Testis (tissue), 3 donors: ENCODE results near the gene ZMAT5. TPM values are rescaled to one million over a fixed set of nuclear protein-coding genes. Genes with fewer than 3 reads are reported as not detected.

Experiments
- DNase-seq: peaks from one replicate; pipeline ENCODE4 v3.0.0-alpha.2; 2019
- H3K27ac ChIP-seq, 2 donors: fragments of 200-600 bp; sonication (generic); one replicate each; pipeline ENCODE4 v1.5.1; 2019
- H3K27me3 ChIP-seq: fragments of 200-600 bp; sonication (generic); one replicate; pipeline ENCODE4 v1.5.1; 2019
- H3K36me3 ChIP-seq: fragments of 200-600 bp; sonication (generic); one replicate; pipeline ENCODE4 v1.5.1; 2017; ENCODE audit warnings: low read depth; ENCODE audit errors: missing control alignments
- H3K4me1 ChIP-seq: fragments of 200-600 bp; sonication (generic); one replicate; pipeline ENCODE4 v1.5.1; 2019
- H3K4me3 ChIP-seq, 2 donors: fragments of 200-600 bp; sonication (generic); one replicate each; pipeline ENCODE4 v1.5.1; 2017 to 2019
- H3K9me3 ChIP-seq: fragments of 200-600 bp; sonication (generic); one replicate; pipeline ENCODE4 v1.5.1; 2017
- POLR2A ChIP-seq: fragments of 450-650 bp; IDR thresholded peaks from one replicate; pipeline ENCODE4 v1.6.1; 2017; ENCODE audit warnings: antibody characterized with exemption, mild to moderate bottlenecking, moderate library complexity
- WGBS, 2 donors: methylation state at CpG; one replicate each; pipeline ENCODE4 v1.1.5; 2018; 5-methylcytosine and 5-hydroxymethylcytosine counted together
- intact Hi-C: fragments of 100-400 bp; cut with DNase I; formaldehyde crosslinking; loops from one replicate; pipeline ENCODE4 v1.15.1; 2023; ENCODE audit warnings: low total_unique reads
- polyA plus RNA-seq: library from polyadenylated mRNA; stranded (reverse); fragments of 350-450 nt; fragmentation: Illumina TruSeq; extraction: RNeasy Lipid Tissue Mini Kit (QIAGEN cat#74804); gene quantifications from one replicate; pipeline ENCODE4 v1.2.3, GENCODE V29; 2014; ENCODE audit warnings: low read depth, low replicate concordance; ENCODE audit not compliant: insufficient read depth
- total RNA-seq, 2 donors: library from RNA; depleted of rRNA; stranded (reverse); fragments of >200 nt; gene quantifications; one replicate each; pipeline ENCODE4 v1.2.3, GENCODE V29; 2016
- TF ChIP-seq, protein P1 (sequence below), 3 experiments: fragments of 450-650 bp in 2 of 3; fragments of 200-600 bp in 1 of 3; sonication (generic) in 1 of 3; IDR thresholded peaks; one replicate each; pipeline ENCODE4 v1.5.1; 2016 to 2019; ENCODE audit warnings: antibody characterized with exemption in 3 of 3, mild to moderate bottlenecking in 2 of 3, moderate library complexity in 1 of 3

Gene ZMAT5
- total and polyA plus RNA-seq, 3 donors from 2014 or later = 16.7 to 23.4 (median 19.6) TPM

DNA sequence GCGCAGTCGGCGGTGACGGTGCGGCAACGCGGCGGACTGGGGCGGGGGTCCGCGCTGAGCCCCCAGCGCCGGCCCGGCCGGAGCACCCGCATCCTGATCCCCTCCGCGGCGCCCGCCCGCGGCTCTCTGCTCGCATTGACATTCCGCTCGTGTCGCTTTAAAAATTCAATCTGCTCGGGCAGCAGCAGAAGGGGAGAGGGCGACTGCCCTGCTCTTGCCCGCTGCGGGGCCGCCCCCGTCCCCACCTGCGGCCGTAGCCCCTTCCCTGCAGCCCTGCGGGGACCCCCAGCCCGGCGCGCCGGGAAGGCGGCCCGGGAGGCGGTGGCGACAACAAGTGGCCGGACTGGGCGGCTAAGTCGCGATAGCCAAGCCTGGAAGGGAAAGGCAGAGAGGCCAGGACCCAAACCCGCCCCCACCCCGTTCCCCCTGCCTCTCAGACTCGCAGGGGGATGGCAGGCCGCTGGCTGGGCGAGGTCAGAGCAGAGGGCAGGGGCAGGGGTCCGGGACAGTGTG lies 45.9 kb downstream of the ZMAT5 start:
- TF ChIP-seq, protein P1, sequence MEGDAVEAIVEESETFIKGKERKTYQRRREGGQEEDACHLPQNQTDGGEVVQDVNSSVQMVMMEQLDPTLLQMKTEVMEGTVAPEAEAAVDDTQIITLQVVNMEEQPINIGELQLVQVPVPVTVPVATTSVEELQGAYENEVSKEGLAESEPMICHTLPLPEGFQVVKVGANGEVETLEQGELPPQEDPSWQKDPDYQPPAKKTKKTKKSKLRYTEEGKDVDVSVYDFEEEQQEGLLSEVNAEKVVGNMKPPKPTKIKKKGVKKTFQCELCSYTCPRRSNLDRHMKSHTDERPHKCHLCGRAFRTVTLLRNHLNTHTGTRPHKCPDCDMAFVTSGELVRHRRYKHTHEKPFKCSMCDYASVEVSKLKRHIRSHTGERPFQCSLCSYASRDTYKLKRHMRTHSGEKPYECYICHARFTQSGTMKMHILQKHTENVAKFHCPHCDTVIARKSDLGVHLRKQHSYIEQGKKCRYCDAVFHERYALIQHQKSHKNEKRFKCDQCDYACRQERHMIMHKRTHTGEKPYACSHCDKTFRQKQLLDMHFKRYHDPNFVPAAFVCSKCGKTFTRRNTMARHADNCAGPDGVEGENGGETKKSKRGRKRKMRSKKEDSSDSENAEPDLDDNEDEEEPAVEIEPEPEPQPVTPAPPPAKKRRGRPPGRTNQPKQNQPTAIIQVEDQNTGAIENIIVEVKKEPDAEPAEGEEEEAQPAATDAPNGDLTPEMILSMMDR (IDR thresholded peaks at IDR 0.05) = no peak
- no peak for TF ChIP-seq POLR2A
- no peak for DNase-seq
- Histone ChIP-seq H3K27ac (no peak overlapping the region), H3K36me3 (no peaks in the 10 kb centered on the region), H3K4me1 (no peaks in the 10 kb centered on the region), H3K4me3 (peak overlapping the region in 1 of 2 donors; percentile 12), H3K27me3 (peaks cover 4% of the 10 kb centered on the region), H3K9me3 (no peaks in the 10 kb centered on the region)
- intact Hi-C loops = no loop called here
- WGBS, 2 donors = 0 to 3% methylated on average over 8 to 32 of the region's 53 CpGs

DNA sequence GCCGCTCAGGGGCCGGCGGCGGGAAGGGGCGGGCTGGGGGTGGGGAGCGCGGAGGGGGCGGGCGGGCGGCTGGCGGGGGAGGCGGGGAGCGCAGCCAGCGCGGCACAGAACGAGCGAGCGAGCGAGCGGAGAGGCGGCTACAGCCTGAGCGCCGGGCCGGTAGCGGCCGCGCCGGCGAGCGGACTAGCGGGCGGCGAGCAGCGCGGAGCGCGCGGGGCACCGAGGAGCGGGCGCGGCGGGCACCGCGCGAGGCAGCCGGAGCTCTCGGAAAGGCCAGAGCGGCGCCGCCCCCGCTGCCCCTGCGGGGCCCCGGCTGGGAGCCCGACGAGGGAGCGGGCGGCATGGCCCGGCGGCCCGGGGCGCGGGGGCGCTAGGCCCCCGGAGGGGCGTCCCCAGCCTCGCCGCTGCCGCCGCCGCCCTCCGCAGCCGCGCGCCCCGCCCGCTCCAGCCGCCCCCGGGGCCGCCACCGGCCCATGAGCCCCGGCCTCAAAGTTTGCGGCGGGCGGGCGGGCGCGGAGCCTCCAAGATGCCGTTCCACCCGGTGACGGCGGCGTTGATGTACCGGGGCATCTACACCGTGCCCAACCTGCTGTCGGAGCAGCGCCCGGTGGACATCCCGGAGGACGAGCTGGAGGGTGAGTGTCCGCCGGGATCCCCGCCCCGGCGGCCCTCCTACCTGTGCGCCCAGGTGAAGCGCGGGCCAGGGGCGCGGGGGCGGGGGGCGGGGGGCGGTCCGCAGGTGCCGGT lies 46.7 kb downstream of the ZMAT5 start, which contains the start of gene CABP7:
Gene CABP7 (plus strand): TSS at position 105 of the 747 bp plus-strand sequence. CDS start 422 bp downstream, at position 527.
- no peak for TF ChIP-seq POLR2A
- TF ChIP-seq, protein P1 (IDR thresholded peaks at IDR 0.05) = no peak
- H3K27me3 ChIP-seq = peaks cover 4% of the 10 kb centered on the region

DNA sequence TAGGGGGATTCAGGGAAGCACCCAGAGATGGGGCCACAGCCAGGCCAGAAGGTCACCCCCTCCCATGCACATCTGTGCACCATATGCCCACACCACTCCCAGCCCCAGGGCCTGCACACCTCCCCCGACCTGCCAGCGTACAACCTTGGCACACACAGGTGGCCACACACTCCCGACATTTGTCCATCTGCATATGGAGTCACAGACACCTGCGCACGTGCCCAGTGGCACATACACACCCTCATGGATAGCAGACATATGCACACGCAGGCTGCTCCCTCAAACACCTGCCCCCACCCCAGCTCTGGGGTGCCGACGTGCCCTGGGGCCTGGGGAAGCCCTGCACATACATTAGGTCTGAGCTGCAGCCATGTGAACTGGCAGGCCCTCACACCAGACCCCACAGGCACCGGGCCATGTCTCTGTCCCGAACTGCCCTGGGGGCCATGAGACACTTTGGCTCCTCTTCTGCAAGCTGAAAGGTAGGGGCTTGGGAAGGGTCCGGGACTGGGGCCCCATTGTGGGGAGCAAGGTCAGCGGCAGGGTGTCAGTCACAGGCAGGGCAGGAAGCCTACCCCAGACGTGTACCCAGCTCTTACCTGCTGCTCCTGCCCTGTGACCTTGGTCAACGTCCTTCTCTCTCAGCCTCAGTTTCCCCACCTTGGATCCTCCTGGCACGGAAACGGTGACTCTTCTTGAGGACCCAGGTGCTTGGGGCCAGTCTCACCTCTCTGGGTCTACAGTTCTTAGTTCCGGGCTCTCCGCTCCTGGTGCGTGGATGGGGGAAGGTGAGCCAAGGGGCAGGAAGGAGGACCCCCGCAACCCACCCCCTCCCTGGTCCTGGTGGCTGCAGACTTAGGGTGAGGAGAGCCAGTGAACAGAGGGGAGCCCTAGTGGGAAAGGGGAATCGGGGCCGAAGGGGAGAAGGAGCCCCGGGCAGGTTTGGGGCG lies 47.6 kb downstream of the ZMAT5 start:
- whole genome bisulfite sequencing, 2 donors = 32 to 43% methylated on average over 8 to 23 of the region's 24 CpGs
- Histone ChIP-seq H3K4me3 (no peak overlapping the region), H3K27ac (no peak overlapping the region), H3K4me1 (no peaks in the 10 kb centered on the region), H3K36me3 (no peaks in the 10 kb centered on the region), H3K27me3 (peaks cover 4% of the 10 kb centered on the region), H3K9me3 (no peaks in the 10 kb centered on the region)
- no peak for DNase-seq
- TF ChIP-seq, protein P1 (IDR thresholded peaks at IDR 0.05) = no peak
- no peak for TF ChIP-seq POLR2A
- intact Hi-C loops = no loop called here

More for the DNA sequence above, 46.7 kb downstream of the ZMAT5 start, which contains the start of gene CABP7:
- intact Hi-C loops = no loop called here
- no peaks in the 10 kb centered on the region for H3K36me3 ChIP-seq
- 0% methylated on average over 8 of the region's 115 CpGs; no CpG with 5 or more reads in 1 of the 2 donors for WGBS, 2 donors
- no peaks in the 10 kb centered on the region for H3K4me1 ChIP-seq
- peak within 1 kb of the TSS in 1 of 2 donors; percentile 12 for H3K4me3 ChIP-seq
- no peak for DNase-seq
- H3K27ac ChIP-seq = no peak within 1 kb of the TSS
- H3K9me3 ChIP-seq = no peaks in the 10 kb centered on the region

DNA sequence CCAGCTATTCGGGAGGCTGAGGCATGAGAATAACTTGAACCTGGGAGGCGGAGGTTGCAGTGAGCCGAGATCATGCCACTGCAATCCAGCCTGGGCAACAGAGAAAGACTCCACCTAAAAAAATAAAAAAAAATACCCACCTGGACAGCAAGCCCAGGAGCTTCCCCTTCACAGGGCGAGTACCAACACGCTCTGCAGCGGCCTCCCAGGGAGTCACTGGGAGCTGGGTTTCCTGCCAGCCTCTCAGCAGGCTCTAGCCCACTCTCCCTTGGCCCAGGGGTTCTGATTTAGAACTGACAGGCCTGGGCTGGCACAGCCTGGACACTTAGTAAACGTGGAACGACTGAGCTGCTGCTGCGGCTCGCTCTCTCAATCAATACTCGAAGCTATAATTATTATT lies 49.0 kb downstream of the ZMAT5 start:
- TF ChIP-seq, protein P1 (IDR thresholded peaks at IDR 0.05) = no peak
- no peak for TF ChIP-seq POLR2A
- intact Hi-C loops = no loop called here
- H3K4me1 ChIP-seq = no peaks in the 10 kb centered on the region
- no peaks in the 10 kb centered on the region for H3K36me3 ChIP-seq
- H3K4me3 ChIP-seq = no peak overlapping the region
- H3K9me3 ChIP-seq = no peaks in the 10 kb centered on the region
- 95% methylated on average over 11 of the region's 11 CpGs for WGBS, 2 donors
- H3K27ac ChIP-seq = no peak overlapping the region
- H3K27me3 ChIP-seq = peaks cover 4% of the 10 kb centered on the region
- DNase-seq = no peak
